Measurements from ENCODE around the gene EGLN1. TPM values are rescaled to one million over a fixed set of nuclear protein-coding genes. Genes with fewer than 3 reads are reported as not detected.

The EGLN1 gene
- total RNA-seq, 1 experiment from 2014 or later: 27.1 TPM

GRCh38 chr1:231338270-231339128, 83.6 kb downstream of the EGLN1 start, which contains the start of gene SPRTN:
TSS of gene SPRTN (plus strand) at chr1:231338293. CDS start at chr1:231338384, 91 bp downstream.
- POLR2A ChIA-PET: interaction anchor here (1.0 to 1.2 kb wide), 3 partner anchors 13 to 246 kb away, joined by 3 to 5 read pairs (median 4); no protein-coding TSS in a partner anchor
- no peaks in the 10 kb centered on the region for H4K20me1 ChIP-seq (ENCODE audit: insufficient read depth)
- intact Hi-C loops (cut with micrococcal nuclease): no loop called here
- CTCF ChIA-PET: interaction anchor here (0.8 to 1.2 kb wide), 4 partner anchors 14 to 263 kb away, joined by 3 to 4 read pairs (median 3); no protein-coding TSS in a partner anchor
- H3K36me3 ChIP-seq (ENCODE audit: control insufficient read depth in 1 of 2, insufficient read depth in 2 of 2, low read length in 2 of 2): peaks cover 3 to 11% of the 10 kb centered on the region in 2 experiments; a peak in 3 of 4 replicates
- no peaks in the 10 kb centered on the region for H3K9me3 ChIP-seq (ENCODE audit: control insufficient read depth in 1 of 2, insufficient read depth in 1 of 2, low read depth in 1 of 2, low read length in 2 of 2)
- H3K4me1 ChIP-seq (ENCODE audit: control insufficient read depth in 1 of 2, insufficient read depth in 2 of 2, low read length in 2 of 2): peaks cover 14 to 28% of the 10 kb centered on the region in 2 experiments; a peak in 3 of 4 replicates
- H3K9me2 ChIP-seq (ENCODE audit: insufficient read depth): no peaks in the 10 kb centered on the region
- H3K27me3 ChIP-seq (ENCODE audit: insufficient read depth, low read length): no peaks in the 10 kb centered on the region
- peak within 1 kb of the TSS; percentile 83 for H3K4me2 ChIP-seq (ENCODE audit: low read length)
- peak within 1 kb of the TSS; percentile 42 for H2AFZ ChIP-seq (ENCODE audit: low read depth, low read length, poor library complexity, severe bottlenecking)
- ATAC-seq (peak; percentile 12; the same call in 1 of the 2 replicates), DNase-seq (ENCODE audit: low read depth, low spot score) (no peak)
- H3K4me3 ChIP-seq (replicated peaks in 1 of 2; ENCODE audit: low read depth in 1 of 2, low read length in 2 of 2): peak within 1 kb of the TSS; percentile 82 to 91
- TF ChIP-seq ELF1 (IDR thresholded peaks at IDR 0.05; ENCODE audit: borderline replicate concordance, low read depth): no peak
- TF ChIP-seq SRF (IDR thresholded peaks at IDR 0.05; ENCODE audit: low read depth): no peak
- TF ChIP-seq EGR1 (IDR thresholded peaks at IDR 0.05; ENCODE audit: low read depth): no peak
- TF ChIP-seq CBX3 (IDR thresholded peaks at IDR 0.05; ENCODE audit: low read depth): no peak
- no peak for TF ChIP-seq JUND (IDR thresholded peaks at IDR 0.05)
- TF ChIP-seq ZNF274 (IDR thresholded peaks at IDR 0.05; ENCODE audit: low read depth, low read length): no peak
- TF ChIP-seq POLR2A (IDR thresholded peaks at IDR 0.05; ENCODE audit: borderline replicate concordance, extremely low read depth, insufficient read depth, insufficient read length): peak; percentile 15
- TF ChIP-seq SIN3A (IDR thresholded peaks at IDR 0.05; ENCODE audit: low read depth): 0 out of 2 replicates have a peak, but pooled peaks have one; percentile 14
- peak within 1 kb of the TSS; percentile 85 for H3K9ac ChIP-seq (ENCODE audit: low read length)
- TSS peak; percentile 75 for BruUV-seq (replicated peaks)
- peak within 1 kb of the TSS; percentile 89 for H3K27ac ChIP-seq (ENCODE audit: low read depth, low read length)
- peaks cover 79% of the 10 kb centered on the region for H3K79me2 ChIP-seq (ENCODE audit: insufficient read depth, low read length)
- RAD21 ChIA-PET (ENCODE audit: low non-redundant PET in 1 of 2, low total read pairs in 2 of 2, uncharacterized antibody in 2 of 2, unreplicated experiment in 2 of 2): interaction anchor here in 1 of 2 experiments (0.6 to 1.1 kb wide), 3 partner anchors 12 to 253 kb away, joined by 3 to 5 read pairs (median 3); no protein-coding TSS in a partner anchor

Measured in HCT116 (cell line).